Renal pelvis (tissue), 4 donors: ENCODE measurements around the gene TPI1. TPM values are rescaled to one million over a fixed set of nuclear protein-coding genes. Genes with fewer than 3 reads are reported as not detected.
"Not testable (repeated sequence)": the region's sequence is repeated elsewhere in the genome, so short reads cannot be mapped to it uniquely, and the experiment has no call there.

ENCODE experiments used
- DNase-seq: peaks from one replicate; pipeline ENCODE4 v3.0.0-alpha.2; 2013
- polyA plus RNA-seq, 3 donors: library from polyadenylated mRNA; unstranded; fragments of 120-200 nt; gene quantifications; one replicate each; pipeline ENCODE4 v1.2.1, GENCODE V29; 2013; ENCODE audit not compliant: insufficient read length in 3 of 3

The TPI1 gene
- polyA plus RNA-seq, 3 donors = 560 to 690 (median 592) TPM

DNA sequence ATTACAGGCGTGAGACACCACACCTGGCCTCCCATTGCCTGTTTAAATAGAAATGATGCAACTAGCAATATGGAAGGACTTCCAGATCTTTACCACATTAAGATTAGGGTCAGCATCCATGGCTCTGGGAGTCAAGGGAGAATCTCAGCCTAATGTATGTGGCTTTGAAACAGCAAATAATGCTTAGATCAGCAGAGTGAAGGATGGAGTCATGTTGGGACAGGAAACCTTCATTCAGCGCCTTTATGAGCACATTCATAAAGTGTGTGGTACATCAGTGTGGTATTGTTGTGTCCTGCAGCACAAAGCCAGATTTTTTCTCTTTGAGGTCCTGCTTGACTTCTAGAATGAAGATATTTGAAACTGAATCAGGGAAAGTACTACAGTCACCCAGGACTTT lies 21.0 kb downstream of the TPI1 start:
- DNase-seq = no peak

DNA sequence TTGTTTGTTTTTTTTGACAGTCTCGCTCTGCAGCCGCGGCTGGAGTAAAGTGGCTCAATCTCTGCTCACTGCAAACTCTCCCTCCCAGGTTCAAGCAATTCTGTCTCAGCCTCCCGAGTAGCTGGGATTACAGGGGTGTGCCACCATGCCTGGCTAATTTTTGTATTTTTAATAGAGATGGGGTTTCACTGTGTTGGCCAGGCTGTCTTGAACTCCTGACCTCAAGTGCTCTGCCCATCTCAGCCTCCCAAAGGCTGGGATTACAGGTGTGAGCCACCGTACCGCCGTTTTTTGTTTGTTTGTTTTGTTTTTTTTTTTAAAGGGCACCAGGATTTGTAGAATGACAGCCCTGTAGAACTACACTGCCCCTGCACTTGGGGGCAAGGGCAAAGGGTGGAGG lies 21.5 kb downstream of the TPI1 start:
- not testable (repeated sequence) for DNase-seq

DNA sequence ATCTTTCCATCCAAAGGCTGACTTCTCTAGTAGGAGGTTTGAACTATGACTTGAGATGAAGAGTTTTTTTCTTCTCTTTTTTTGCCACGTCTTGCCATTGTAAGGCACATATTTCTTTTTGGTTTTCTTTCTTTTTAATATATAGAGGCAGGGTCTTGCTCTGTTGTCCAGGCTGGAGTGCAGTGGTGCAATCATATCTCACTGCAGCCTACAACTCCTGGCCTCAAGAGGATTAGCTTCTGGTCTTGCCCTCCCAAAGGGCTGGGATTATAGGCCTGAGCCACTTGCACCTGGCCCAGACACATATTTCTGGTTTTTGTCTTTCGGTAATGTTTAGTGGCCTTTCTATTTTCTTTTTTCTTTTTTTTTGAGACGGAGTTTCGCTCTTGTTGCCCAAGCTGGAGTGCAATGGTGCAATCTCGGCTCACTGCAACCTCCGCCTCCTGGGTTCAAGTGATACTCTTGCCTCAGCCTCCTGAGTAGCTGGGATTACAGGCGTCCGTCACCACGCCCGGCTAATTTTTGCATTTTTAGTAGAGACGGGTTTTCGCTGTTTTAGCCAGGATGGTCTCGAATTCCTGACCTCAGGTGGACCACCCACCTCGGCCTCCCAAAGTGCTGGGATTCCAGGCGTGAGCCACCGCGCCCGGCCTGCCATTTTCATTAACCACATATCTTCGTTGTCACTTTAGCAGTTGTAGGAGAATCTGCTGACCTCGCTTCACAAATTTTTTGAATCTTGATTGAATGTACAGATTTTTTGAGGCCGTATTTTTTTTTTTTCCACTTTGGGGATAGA lies 22.6 kb downstream of the TPI1 start:
- DNase-seq = not testable (repeated sequence)

DNA sequence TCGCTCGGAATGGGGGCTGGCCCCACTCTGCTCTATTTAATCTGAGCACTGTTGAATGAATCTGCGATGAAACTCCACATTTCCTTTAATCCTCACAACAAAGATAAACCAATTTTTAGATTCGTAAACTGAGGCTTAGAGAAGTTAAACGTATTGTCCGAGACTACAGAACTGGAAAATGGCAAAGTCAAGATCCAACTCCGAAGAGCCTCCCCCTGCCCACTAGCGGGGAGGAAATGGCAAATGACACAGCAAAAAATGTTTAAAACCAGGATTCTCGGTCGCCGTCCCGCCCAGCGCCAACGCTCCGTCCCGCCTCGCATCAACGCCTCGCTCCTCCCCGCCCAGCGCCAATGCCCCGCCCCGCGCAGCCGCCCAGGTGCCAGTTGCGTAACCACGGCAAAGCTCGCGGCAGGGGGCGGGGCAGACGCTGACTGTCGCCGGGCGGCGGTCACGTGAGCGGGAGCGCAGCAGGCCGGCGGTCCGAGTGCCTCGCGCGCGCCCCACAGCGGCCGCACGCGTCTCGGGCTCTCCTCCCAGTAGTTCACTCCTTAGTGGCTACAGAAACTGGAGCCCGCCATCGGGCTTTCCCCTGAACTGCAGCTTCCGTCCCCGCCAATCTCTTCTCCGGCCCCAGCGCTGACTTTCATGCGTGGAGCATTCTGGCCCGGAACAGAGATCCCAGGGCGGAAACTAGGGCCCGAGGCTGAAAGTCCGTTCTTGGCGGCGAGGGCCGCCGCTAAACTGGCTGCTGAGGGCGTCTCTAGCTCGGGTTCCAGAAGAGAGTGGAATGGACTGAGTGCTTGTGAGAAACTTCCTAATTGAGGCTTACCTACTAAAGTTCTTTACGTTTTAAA lies 23.7 kb downstream of the TPI1 start:
- peak; percentile 98 for DNase-seq

DNA sequence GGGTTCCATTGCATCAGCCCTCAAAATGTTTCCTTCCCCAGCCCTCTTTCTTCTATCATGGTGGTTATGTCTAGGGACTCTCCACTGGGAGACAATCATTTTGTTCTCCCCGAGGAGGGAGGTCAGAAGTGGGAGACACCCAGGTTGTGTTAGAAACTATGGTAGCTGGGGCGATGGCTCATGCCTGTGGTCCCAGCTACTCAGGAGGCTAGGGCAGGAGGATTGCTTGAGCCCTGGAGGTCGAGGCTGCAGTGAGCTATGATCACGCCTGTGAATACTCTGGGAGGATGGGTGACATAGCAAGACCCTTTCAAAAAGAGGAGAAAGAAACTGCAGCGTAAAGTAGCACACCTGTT lies 24.3 kb downstream of the TPI1 start:
- DNase-seq = no peak

DNA sequence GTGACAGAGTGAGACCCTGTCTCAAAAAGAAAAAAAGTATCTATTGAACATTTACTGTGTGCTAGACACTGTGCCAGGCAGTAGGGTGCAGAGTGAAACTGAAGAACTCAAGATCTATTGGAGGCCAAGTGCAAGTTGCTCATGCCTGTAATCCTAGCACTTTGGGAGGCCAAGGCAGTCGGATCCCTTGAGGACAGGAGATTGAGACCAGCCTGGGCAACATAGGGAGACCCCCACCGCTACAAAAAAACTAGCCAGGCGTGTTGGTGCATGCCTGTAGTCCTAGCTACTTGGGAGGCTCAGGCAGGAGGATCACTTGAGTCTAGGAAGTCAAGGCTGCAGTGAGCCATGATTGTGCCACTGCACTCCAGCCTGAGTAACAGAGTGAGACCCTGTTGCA lies 25.4 kb downstream of the TPI1 start:
- not testable (repeated sequence) for DNase-seq

DNA sequence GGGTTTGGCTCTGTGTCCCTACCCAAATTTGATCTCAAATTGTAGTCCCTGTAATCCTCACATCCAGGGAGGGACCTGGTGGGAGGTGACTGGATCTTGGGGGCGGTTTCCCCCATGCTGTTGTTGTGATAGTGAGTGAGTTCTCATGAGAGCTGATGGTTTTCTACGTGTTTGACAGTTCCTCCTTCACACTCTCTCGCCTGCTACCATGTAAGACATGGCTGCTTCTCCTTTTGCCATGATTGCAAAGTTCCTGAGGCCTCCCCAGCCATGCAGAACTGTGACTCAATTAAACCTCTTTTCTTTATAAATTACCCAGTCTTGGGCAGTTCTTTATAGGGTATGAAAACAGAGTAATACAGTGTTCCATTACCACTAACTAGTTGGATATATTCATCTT lies 27.0 kb downstream of the TPI1 start:
- no peak for DNase-seq

DNA sequence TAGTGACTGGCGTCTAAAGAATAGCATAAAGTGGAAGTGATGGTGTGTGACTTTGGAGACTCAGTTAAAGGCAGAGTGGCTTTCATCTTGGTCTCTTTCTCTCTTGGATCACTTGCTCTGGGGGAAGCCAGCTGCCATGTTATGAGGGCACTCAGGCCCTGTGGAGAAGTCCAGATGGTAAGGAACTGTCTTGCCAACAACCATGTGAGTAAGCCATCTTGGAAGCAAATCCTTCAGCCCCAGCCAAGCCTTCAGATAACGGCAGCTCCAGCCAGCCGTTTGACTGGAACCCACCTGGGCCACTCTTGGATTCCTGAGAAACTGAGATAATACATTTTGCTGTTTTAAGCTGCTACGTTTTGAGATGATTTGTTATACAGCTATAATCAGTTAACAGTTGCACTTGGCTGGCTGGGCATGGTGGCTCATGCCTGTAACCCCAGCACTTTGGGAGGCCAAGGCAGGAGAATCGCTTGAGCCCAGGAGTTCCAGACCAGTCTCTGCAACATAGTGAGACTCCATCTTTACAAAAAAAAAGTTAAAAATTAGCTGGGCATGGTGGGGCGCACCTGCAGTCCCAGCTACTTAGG lies 29.6 kb downstream of the TPI1 start:
- no peak for DNase-seq

DNA sequence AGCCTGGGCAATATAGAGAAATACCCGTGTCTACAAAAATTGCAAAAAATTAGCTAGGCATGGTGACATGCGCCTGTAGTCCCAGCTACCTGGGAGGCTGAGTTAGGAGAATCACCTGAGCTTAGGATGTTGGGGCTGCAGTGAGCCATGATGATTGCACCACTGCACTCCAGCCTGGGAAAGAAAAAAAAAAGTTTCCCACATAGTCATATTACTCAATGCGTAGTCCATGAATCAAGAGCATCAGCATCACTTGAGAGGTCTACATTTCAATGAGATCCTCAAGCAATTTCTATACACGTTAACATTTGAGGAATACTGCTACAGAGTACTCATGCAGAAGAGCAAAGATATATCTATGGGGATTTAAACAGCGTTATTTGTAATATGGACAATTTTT lies 32.1 kb downstream of the TPI1 start:
- no peak for DNase-seq

DNA sequence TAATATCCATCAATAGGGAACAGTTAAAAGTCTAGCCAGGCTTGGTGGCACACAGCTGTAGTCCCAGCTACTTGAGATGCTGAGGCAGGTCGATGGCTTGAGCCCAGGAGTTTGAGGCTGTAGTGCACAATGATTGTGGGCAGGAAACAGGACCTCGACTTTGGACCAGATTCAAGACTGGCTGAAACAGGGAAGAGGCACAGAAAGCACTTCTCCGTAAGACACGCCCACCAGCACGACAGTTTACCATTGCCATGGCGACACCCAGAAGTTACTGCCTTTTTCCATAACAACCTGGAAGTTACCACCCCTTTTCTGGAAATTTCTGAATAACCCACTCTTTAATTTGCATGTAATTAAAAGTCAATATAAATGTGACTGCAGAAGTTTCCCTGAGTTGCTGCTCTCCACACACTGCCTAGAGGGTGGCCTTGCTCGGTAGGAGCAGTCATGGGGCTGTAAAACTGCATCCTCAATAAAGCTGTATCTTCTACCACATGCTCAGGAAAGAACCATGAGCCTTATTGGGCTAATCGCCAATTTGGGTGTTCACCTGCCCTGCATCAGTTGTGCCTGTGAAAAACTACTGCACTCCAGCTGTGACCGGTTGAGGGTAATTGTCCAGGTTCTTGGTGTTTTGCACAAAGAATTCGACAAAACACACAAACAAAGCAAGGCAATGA lies 32.6 kb downstream of the TPI1 start:
- no peak for DNase-seq

DNA sequence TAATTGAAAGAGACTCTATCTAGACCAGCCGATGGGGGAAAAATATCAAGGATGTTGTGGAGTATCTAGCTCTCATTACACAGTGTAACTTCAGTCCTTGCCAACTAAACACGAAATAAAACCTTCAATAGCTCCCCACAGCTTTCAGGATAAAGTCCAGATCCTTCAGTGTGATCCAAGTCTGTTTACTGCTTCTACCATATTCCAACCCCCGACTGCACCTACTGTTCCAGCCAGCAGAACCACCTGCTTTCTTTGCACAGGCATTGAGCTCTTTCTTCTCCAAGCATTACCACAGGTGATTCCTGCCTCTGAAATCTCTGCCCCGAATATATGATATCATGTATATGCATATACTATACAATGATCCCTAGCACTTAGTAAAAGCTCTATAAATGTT lies 35.1 kb downstream of the TPI1 start:
- no peak for DNase-seq

DNA sequence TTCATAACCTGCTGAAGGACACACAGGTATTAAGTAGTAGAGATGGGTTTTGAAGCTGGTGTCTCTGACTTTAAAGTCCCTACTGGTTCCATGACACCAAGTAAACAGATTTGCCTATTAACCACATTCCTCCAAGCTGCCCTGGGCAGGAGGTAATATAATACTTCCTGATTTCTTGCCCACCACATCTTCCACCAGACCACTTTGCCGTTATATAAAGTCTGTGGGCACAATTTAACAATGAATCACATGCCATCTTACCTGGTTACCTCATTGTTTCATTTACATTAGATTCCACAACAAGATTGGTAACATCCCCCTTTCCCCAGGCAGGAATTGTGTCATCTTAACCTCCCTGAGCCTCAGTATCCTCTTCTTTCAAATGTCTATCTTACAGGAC lies 36.4 kb downstream of the TPI1 start:
- DNase-seq = no peak

DNA sequence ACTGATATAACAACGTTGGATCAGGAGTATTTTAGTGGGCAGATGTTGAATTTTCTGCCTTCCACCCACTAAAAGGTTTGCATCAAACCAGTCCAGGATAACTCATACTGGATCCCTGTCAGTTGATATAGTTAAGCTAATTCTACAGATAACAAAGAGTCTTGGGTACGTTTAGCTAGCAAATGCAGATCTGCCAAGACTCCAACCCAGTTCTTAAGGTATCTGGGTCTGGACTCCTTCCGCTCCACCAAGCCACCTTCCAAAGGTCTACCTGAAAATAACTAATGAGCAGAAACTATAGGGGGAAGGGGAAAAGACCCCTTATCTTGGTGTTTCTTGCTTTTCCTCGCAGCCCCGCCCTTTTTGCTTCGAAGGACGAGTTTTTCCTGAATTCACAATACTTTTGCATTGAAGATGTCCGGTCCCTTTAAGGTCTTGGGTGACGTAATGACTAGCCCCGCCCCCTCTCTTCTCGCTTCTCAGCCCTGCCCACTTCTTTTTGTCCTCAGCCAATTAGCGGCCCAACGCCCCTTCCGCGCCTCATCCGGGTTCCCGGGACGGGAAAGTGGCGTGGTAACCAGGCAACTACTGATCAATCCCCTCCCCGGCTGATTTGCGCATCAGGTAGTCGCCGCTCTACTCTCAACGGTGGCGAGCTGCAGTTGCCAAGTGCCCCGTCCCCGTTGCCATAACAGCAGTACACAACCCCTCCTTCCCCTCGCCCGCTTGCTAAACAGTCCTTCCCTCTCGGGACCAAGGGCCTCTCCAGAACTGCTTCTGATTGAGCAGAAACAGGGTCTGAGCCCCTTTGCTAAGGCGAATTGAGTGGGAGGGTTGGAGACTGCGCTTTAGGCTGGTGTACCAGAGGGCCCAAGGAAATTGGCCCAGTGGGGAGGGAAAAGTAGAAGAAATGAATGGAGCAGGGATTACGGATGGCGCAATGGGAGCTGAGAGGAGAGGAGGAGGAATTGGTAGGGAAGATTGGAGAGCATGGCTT lies 37.2 kb downstream of the TPI1 start, which contains the start of gene LRRC23:
TSS of gene LRRC23 (plus strand) at position 543 of the 997 bp plus-strand sequence. CDS start 812 bp downstream, outside the sequence.
- peak; percentile 98 for DNase-seq

DNA sequence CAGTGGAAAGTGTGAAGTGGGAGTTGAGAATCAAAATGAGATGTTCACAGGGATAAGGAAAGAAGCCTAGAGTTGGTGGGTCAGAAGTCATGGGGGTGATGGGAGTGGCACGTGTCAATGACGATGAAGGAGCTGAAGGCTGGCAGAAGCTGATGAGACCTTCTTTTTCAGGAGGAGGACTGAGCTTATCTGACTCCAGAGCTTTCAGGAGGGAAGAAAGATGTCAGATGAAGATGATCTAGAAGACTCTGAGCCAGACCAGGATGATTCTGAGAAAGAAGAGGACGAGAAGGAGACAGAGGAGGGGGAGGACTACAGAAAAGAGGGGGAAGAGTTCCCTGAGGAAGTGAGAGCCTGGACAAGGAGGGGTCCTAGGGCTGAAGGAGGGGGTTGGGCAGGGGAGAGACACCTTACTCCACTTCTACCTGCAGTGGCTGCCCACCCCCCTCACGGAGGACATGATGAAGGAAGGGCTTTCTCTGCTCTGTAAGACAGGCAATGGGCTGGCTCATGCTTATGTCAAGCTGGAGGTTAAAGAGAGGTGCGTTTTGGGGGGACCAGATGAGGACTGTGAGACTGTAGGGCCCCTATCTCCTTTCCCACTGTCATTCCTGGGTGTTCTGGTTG lies 38.2 kb downstream of the TPI1 start:
- DNase-seq = no peak

DNA sequence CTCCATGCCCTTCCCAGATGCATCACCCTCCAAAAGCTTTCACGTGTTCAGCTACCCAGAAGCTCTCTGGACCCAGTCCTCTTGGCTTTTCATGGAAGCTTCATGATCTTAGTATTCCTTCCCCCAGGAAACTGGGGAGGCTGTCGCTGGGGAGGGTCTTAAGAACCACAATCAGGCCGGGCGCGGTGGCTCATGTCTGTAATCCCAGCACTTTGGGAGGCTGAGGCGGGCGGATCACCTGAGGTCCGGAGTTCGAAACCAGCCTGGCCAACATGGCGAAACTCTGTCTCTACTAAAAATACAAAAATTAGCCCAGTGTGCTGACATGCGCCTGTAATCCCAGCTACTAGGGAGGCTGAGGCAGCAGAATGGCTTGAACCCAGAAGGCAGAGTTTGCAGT lies 40.8 kb downstream of the TPI1 start:
- not testable (repeated sequence) for DNase-seq

DNA sequence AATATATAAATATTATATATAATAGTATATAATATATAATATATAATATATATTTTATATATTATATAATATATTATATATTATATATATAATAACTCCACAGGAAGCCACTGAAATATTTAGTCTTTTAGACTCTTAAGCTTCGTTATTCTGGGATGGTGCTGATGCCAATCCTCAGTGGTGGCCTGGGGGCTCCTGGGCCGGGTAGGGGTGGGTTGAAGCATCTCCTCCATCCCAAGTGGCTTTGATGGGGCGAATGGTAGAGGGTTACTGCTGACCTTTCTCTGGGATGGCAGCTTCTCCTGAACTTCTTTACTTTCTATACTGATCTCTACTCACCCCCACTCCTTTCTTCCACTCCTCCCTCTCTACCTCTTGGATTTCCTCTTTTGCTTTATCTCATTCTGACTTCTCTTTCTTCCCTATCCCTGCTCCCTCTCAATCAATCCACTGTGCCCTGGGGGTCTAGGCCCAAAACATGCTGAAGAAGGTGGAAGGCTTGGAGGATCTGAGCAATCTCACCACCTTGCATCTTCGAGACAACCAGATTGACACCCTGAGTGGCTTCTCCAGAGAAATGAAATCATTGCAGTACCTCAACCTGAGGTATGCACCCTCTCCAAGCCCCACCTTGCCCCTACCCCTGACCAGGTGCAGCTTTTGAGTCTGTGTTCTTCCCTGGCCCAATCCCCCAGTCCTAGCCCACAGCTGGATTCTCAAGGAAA lies 42.3 kb downstream of the TPI1 start:
- DNase-seq = no peak

DNA sequence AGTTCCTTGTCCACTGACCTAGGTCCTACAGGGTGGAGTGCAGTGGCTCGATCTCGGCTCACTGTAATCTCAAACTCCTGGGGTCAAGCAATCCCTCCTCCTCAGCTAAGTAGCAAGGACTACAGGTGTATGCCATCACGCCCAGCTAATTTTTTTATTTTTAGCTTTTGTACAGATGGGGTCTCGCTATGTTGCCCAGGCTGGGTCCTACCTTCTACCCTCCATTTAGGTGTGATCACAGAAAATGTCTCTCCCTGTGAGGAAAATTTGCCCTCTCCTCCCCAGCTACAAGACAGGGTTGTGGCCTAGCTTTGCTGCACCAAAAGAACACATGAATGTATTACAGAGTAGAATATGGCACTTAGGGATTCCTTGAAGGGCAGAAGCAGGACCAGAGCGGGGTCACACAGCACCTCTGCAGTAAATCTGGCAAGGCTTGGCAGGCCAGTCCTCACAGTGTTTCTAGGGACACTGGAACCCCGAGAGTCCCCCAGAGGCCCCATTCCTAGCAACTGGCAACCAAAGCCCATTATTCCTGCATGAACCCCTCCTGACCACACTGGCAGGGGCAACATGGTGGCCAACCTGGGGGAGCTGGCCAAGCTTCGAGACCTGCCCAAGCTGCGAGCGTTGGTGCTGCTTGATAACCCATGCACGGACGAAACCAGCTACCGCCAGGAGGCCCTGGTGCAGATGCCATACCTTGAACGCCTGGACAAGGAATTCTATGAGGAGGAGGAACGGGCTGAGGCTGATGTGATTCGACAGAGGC lies 45.0 kb downstream of the TPI1 start:
- DNase-seq = no peak

DNA sequence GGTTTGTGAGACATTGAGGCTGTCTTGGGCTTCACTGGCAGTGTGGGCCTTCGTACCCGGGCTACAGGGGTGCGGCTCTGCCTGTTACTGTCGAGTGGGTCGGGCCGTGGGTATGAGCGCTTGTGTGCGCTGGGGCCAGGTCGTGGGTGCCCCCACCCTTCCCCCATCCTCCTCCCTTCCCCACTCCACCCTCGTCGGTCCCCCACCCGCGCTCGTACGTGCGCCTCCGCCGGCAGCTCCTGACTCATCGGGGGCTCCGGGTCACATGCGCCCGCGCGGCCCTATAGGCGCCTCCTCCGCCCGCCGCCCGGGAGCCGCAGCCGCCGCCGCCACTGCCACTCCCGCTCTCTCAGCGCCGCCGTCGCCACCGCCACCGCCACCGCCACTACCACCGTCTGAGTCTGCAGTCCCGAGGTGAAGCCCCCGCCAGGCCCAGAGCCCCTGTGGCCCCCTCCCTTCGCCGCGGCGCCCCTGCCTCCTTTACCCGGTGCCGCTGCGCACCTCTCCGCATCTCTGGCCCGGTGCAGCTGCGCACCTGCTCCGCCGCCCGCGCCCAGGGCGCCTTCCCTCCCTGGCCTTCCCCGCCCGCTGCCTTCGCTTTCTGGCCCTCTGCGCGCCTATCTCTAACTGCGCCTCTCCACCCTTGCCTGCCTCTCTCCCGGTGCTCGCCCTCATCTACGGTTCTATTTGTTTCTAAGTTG lies 47.1 kb downstream of the TPI1 start, which contains the start of gene ENO2:
TSS of gene ENO2 (plus strand) at position 335 of the 701 bp plus-strand sequence. CDS start 1,253 bp downstream, outside the sequence.
- no peak for DNase-seq
